Keratinocyte (primary cell): ENCODE measurements around the gene NRDC. TPM values are rescaled to one million over a fixed set of nuclear protein-coding genes. Genes with fewer than 3 reads are reported as not detected.

ENCODE experiments used
- DNase-seq: peaks from one replicate; pipeline ENCODE4 v3.0.0-alpha.2; 2011; ENCODE audit warnings: low read depth, missing footprints, low spot score
- FAIRE-seq: peaks from 2 replicates; lab custom pipeline; 2011; peaks lifted over from hg19 to GRCh38; lab: Jason Lieb, UNC
- H2AFZ ChIP-seq: 2 replicates; pipeline ENCODE4 v1.6.0; 2012; ENCODE audit warnings: low read length, control low read depth, inconsistent platforms; ENCODE audit not compliant: control insufficient read depth
- H3K27ac ChIP-seq: 2 replicates; pipeline ENCODE4 v1.5.1; 2011; ENCODE audit warnings: low read length; ENCODE audit not compliant: control insufficient read depth, insufficient read depth
- H3K27me3 ChIP-seq: 3 replicates; pipeline ENCODE4 v1.6.0; 2011; ENCODE audit warnings: low read length; ENCODE audit not compliant: control insufficient read depth, insufficient read depth; ENCODE audit errors: extremely low read depth
- H3K36me3 ChIP-seq, 2 experiments: 2 replicates in 1 of 2; 3 replicates in 1 of 2; pipeline ENCODE4 v1.5.1; 2011; ENCODE audit warnings: low read length in 2 of 2, mild to moderate bottlenecking in 1 of 2; ENCODE audit not compliant: control insufficient read depth in 2 of 2, insufficient read depth in 2 of 2; ENCODE audit errors: extremely low read depth in 1 of 2
- H3K4me1 ChIP-seq: 3 replicates; pipeline ENCODE4 v1.5.1; 2011; ENCODE audit warnings: low read length; ENCODE audit not compliant: control insufficient read depth, insufficient read depth; ENCODE audit errors: extremely low read depth
- H3K4me2 ChIP-seq: 3 replicates; pipeline ENCODE4 v1.6.0; 2011; ENCODE audit warnings: low read depth, low read length; ENCODE audit not compliant: control insufficient read depth, insufficient read depth; ENCODE audit errors: extremely low read depth
- H3K4me3 ChIP-seq, 3 experiments: fragments of 200-600 bp in 1 of 3; sonication (generic) in 1 of 3; 2 replicates in 2 of 3; 3 replicates in 1 of 3; pipeline ENCODE4 v1.5.1; 2011 to 2016; ENCODE audit warnings: low read length in 3 of 3, mild to moderate bottlenecking in 3 of 3, control low read depth in 2 of 3, inconsistent platforms in 1 of 3, low read depth in 1 of 3, mixed read lengths in 1 of 3, mixed run types in 1 of 3, moderate library complexity in 1 of 3; ENCODE audit not compliant: control insufficient read depth in 2 of 3, insufficient read depth in 2 of 3; ENCODE audit errors: extremely low read depth in 1 of 3
- H3K79me2 ChIP-seq: 2 replicates; pipeline ENCODE4 v1.6.0; 2012; ENCODE audit warnings: low read length; ENCODE audit not compliant: control insufficient read depth, insufficient read depth
- H3K9ac ChIP-seq: 3 replicates; pipeline ENCODE4 v1.6.0; 2011; ENCODE audit warnings: low read length; ENCODE audit not compliant: control insufficient read depth, insufficient read depth; ENCODE audit errors: extremely low read depth
- H3K9me1 ChIP-seq: 3 replicates; pipeline ENCODE4 v1.6.0; 2011; ENCODE audit warnings: low read length; ENCODE audit not compliant: control insufficient read depth, insufficient read depth; ENCODE audit errors: extremely low read depth
- H3K9me3 ChIP-seq: 2 replicates; pipeline ENCODE4 v1.5.1; 2012; ENCODE audit warnings: low read depth, low read length; ENCODE audit not compliant: control insufficient read depth
- H4K20me1 ChIP-seq: 3 replicates; pipeline ENCODE4 v1.6.0; 2011; ENCODE audit warnings: low read length; ENCODE audit not compliant: control insufficient read depth, insufficient read depth; ENCODE audit errors: extremely low read depth
- CTCF ChIP-seq, 3 experiments: IDR thresholded peaks in 1 of 3; conservative IDR thresholded peaks in 1 of 3; optimal IDR thresholded peaks in 1 of 3; 2 replicates in 2 of 3; 3 replicates in 1 of 3; pipeline versions ENCODE3 to v1.5.1; 2011; ENCODE audit warnings: low read length in 3 of 3, mild to moderate bottlenecking in 3 of 3, moderate library complexity in 2 of 3, control low read depth in 1 of 3, inconsistent platforms in 1 of 3; ENCODE audit not compliant: insufficient read depth in 2 of 3; ENCODE audit errors: extremely low read depth in 1 of 3
- EZH2 ChIP-seq: IDR thresholded peaks from one replicate; pipeline ENCODE4 v1.6.1; 2012; ENCODE audit warnings: inconsistent platforms, mild to moderate bottlenecking, low read length, moderate library complexity
- dilution Hi-C: fragments of 300-500 bp; cut with MboI; formaldehyde crosslinking; loops from one replicate; pipeline ENCODE4 v1.7.0; 2020; ENCODE audit warnings: low sequenced_read_pairs; ENCODE audit not compliant: extremely low pct_ligation_motif_present
- polyA plus RNA-seq, 5 experiments: library from polyadenylated mRNA; depleted of rRNA in 3 of 5; stranded (reverse) in 3 of 5; stranded (forward) in 1 of 5; unstranded in 1 of 5; fragments of >200 nt; gene quantifications; 1 replicate in 1 of 5; 2 replicates in 3 of 5; 3 replicates in 1 of 5; pipeline versions ENCODE4 v1.2.1 to v1.2.3, GENCODE V29; 2011 to 2012; ENCODE audit warnings: missing spikeins in 2 of 5, low read depth in 1 of 5, low replicate concordance in 1 of 5

NRDC gene
- polyA plus RNA-seq, 1 donor (not counting 4 experiments of a cell fraction or from before 2014, with no cell fraction given), result 183 TPM

DNA sequence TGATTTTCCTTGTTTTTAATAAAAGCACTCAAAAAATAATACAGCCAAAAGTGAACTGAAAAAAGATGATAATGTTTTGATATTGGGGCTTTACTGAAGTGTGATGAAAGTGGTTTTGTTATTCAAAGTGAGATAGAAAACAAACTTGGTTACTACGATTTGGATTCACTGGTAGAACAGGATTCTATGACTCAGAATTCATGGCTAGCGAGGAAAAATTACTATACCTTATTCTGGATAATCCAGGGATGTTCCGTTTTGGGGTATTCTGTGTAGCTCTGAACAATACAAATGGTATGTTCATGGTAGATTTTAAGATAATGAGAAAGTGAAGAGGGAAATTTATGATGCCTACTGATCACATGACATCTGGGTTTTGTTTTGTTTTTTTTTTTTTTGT lies 117.7 kb downstream of the NRDC start:
- Histone ChIP-seq H3K4me3 (no peak overlapping the region), H3K9me3 (no peaks in the 10 kb centered on the region), H3K27me3 (no peaks in the 10 kb centered on the region), H3K4me1 (peaks cover 30% of the 10 kb centered on the region), H3K9ac (no peak overlapping the region), H3K36me3 (no peaks in the 10 kb centered on the region), H3K9me1 (no peaks in the 10 kb centered on the region), H2AFZ (no peak overlapping the region), H3K79me2 (no peaks in the 10 kb centered on the region), H4K20me1 (no peaks in the 10 kb centered on the region), H3K27ac (peak overlapping the region; percentile 47), H3K4me2 (no peak overlapping the region)
- TF ChIP-seq CTCF (optimal IDR thresholded peaks at IDR 0.05 in 1 of 3, IDR thresholded peaks at IDR 0.05 in 1 of 3, conservative IDR thresholded peaks at IDR 0.05 in 1 of 3; ENCODE audit: extremely low read depth in 1 of 3, insufficient read depth in 2 of 3, low read length in 3 of 3), result no peak
- TF ChIP-seq EZH2, result no peak
- dilution Hi-C loops, result no loop called here
- FAIRE-seq, result no peak
- no peak for DNase-seq

GRCh38 chr1:51758310-51758709 lies 120.2 kb downstream of the NRDC start:
- Histone ChIP-seq H3K9ac (no peak overlapping the region), H3K27ac (no peak overlapping the region), H3K4me2 (no peak overlapping the region), H3K4me3 (no peak overlapping the region), H4K20me1 (no peaks in the 10 kb centered on the region), H3K27me3 (no peaks in the 10 kb centered on the region), H3K9me3 (no peaks in the 10 kb centered on the region), H3K4me1 (peaks cover 42% of the 10 kb centered on the region), H3K79me2 (no peaks in the 10 kb centered on the region), H3K36me3 (no peaks in the 10 kb centered on the region), H2AFZ (no peak overlapping the region), H3K9me1 (no peaks in the 10 kb centered on the region)
- dilution Hi-C loops, result no loop called here
- TF ChIP-seq EZH2 (no peak), CTCF (optimal IDR thresholded peaks at IDR 0.05 in 1 of 3, IDR thresholded peaks at IDR 0.05 in 1 of 3, conservative IDR thresholded peaks at IDR 0.05 in 1 of 3; ENCODE audit: extremely low read depth in 1 of 3, insufficient read depth in 2 of 3, low read length in 3 of 3) (no peak)
- FAIRE-seq, result no peak
- no peak for DNase-seq
